Measurements from ENCODE around the gene MRTFA.

Gene MRTFA

DNA sequence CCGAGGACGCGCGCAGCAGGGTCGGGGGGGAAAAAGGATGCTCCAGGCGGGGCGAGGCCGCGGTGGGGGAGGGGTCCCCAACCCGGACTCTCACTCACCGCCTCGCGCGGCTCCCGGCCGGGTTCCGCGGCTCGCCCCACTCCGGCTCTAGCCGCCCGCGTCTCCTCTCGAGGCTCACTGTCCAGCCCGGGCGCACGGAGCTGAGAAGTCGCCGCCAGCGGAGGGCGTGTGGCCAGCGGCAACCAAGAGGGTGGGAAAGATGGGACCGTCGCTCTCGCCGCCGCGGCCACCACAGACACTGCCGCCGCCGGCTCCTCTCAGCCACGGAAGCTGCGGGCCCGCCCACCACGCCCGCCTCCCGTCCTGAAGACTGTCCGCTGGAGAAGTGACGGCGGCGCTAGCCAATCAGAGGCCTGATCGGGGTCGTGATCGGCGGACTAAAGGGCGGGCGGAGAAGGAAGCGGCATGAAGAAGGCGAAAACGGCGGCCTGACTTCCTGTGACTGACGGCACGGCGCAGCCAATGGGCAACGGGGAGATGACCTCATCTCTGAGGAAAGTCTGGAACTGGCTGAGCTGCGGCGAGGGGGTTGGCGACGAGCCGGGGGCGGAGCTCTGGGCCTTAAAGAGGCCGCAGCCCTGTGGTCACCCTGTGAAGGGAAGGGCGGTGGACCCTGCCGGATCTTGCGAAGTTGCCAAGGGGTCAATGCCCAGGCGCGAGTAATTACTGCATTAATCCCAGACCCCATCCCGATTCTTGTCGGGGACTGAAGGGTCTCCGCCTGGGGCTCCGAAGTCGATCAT, at the start of gene MRTFA:
Gene MRTFA, minus strand, starts transcription at position 340 of the 803 bp plus-strand sequence.
- TF ChIP-seq, protein P1, sequence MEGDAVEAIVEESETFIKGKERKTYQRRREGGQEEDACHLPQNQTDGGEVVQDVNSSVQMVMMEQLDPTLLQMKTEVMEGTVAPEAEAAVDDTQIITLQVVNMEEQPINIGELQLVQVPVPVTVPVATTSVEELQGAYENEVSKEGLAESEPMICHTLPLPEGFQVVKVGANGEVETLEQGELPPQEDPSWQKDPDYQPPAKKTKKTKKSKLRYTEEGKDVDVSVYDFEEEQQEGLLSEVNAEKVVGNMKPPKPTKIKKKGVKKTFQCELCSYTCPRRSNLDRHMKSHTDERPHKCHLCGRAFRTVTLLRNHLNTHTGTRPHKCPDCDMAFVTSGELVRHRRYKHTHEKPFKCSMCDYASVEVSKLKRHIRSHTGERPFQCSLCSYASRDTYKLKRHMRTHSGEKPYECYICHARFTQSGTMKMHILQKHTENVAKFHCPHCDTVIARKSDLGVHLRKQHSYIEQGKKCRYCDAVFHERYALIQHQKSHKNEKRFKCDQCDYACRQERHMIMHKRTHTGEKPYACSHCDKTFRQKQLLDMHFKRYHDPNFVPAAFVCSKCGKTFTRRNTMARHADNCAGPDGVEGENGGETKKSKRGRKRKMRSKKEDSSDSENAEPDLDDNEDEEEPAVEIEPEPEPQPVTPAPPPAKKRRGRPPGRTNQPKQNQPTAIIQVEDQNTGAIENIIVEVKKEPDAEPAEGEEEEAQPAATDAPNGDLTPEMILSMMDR (IDR thresholded peaks at IDR 0.05; ENCODE audit: low read depth, low read length, missing control alignments) = no peak
- DNase-seq (ENCODE audit: low read depth) = peak; percentile 99
- H3K4me3 ChIP-seq (ENCODE audit: low read depth, low read length) = peak within 1 kb of the TSS; percentile 97

DNA sequence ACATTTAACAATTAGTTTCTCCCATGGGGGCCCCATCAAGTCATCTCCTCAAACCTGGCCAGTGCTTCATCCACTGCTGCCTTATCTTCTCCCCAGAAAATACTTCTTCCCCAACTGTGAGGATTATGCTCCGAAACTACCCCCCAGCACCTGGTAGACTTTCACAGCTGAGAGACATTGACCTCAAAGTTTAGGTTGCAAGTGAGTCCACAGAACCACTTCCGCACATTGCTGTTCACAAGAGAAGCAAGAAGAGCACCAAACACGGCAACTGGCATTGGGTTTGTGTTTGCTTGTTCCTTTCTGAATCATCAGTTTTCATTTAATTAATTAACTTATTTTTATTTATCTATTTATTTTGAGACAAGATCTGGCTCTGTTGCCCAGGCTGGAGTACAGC, 48.9 kb upstream of the MRTFA start:
- TF ChIP-seq, protein P1 (IDR thresholded peaks at IDR 0.05; ENCODE audit: low read depth, low read length, missing control alignments) = no peak
- DNase-seq (ENCODE audit: low read depth) = no peak
- no peak overlapping the region for H3K4me3 ChIP-seq (ENCODE audit: low read depth, low read length)

DNA sequence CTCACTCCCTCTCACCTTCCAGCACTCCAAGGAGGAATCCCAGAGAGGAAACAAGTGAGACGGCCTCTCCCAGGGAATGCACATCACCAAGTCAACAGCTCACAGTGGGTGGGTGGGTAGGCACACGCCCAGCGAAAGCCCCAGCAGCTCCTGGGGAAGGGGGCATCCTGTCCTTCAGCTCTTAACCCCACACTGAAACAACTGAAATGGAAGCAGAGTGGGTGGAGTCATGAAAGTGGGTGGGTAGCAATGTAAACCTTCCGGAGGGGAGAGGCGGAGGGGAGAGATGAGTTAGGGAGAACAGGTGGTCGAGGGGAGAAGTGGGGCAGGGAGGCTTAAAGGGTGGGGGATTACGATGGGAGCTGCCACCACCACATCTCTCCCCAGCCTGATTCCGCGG, 48.2 kb upstream of the MRTFA start:
- TF ChIP-seq, protein P1 (IDR thresholded peaks at IDR 0.05; ENCODE audit: low read depth, low read length, missing control alignments) = no peak
- no peak overlapping the region for H3K4me3 ChIP-seq (ENCODE audit: low read depth, low read length)
- DNase-seq (ENCODE audit: low read depth) = no peak

DNA sequence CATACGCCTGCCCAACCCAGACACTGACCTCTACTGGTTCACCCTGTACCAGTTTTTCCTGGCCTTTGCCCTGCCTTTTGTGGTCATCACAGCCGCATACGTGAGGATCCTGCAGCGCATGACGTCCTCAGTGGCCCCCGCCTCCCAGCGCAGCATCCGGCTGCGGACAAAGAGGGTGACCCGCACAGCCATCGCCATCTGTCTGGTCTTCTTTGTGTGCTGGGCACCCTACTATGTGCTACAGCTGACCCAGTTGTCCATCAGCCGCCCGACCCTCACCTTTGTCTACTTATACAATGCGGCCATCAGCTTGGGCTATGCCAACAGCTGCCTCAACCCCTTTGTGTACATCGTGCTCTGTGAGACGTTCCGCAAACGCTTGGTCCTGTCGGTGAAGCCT, 44.9 kb upstream of the MRTFA start:
- TF ChIP-seq, protein P1 (IDR thresholded peaks at IDR 0.05; ENCODE audit: low read depth, low read length, missing control alignments) = no peak
- H3K4me3 ChIP-seq (ENCODE audit: low read depth, low read length) = no peak overlapping the region
- no peak for DNase-seq (ENCODE audit: low read depth)

DNA sequence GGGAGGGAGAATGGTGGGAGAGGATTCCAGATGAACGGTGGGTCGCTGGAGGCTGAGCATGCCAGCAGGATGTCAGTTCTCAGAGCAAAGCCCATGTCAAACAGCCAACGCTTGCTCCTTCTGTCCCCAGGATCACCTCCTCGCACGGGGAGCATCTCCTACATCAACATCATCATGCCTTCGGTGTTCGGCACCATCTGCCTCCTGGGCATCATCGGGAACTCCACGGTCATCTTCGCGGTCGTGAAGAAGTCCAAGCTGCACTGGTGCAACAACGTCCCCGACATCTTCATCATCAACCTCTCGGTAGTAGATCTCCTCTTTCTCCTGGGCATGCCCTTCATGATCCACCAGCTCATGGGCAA, 44.3 kb upstream of the MRTFA start:
- DNase-seq (ENCODE audit: low read depth) = no peak
- TF ChIP-seq, protein P1 (IDR thresholded peaks at IDR 0.05; ENCODE audit: low read depth, low read length, missing control alignments) = no peak
- H3K4me3 ChIP-seq (ENCODE audit: low read depth, low read length) = no peak overlapping the region

DNA sequence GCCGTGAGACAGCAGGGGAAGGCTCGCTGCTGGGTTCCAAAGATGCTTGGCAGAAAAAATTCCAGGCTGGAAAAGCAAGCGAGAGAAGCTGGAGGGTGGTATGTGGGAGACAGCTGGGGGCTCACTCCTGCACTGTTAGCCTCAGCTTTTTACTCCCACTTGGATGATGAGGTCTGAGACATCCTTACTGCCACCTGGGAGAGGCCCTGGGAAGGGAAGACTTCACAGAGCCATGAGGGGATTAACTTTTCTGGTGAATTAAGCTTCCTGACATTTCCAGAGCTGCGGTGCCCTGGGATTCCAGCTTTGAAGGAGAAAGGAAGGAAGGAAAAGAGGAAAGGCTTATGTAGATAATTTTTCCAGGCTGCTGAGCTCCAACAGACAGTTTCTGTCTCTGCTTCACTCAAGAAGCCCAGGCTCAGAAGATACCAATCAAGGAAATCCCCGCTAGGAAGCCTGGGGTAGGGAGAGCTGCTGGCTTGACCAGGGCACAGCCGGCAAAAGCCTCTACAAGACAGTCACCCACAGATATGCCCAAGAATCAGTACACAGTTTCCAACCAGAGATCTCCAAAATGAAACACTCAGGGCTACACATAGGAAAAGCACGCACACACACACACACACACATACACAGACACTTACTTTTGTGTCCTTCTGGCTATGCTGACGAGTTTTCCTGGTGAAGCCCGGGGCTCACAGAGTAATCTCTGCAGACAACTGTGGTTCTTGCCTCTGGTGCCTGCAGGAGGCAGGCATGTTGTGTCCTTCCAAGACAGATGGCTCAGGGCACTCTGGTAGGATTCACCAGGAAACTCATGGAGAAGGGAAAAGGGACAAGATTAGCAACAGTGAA, 43.7 kb upstream of the MRTFA start:
- TF ChIP-seq, protein P1 (IDR thresholded peaks at IDR 0.05; ENCODE audit: low read depth, low read length, missing control alignments) = no peak
- H3K4me3 ChIP-seq (ENCODE audit: low read depth, low read length) = no peak overlapping the region
- DNase-seq (ENCODE audit: low read depth) = no peak

Measured in GM12864 (cell line).